ENCODE data around the gene TMEM114. TPM values are rescaled to one million over a fixed set of nuclear protein-coding genes. Genes with fewer than 3 reads are reported as not detected.

TMEM114 gene
- total RNA-seq, 1 donor: not detected

- Histone ChIP-seq H3K4me2 (ENCODE audit: insufficient read depth, low read length) (no peak overlapping the region), H3K79me2 (ENCODE audit: insufficient read depth, low read length) (no peaks in the 10 kb centered on the region), H3K27me3 (ENCODE audit: insufficient read depth, low read length) (peaks cover 21% of the 10 kb centered on the region), H3K36me3 (ENCODE audit: insufficient read depth, low read length) (no peaks in the 10 kb centered on the region), H3K4me3 (ENCODE audit: insufficient read depth, low read length) (no peak overlapping the region), H2AFZ (ENCODE audit: low read length) (no peak overlapping the region), H3K4me1 (ENCODE audit: insufficient read depth, low read length) (no peaks in the 10 kb centered on the region), H3K27ac (ENCODE audit: low read depth, low read length) (no peak overlapping the region), H3K9me3 (ENCODE audit: low read depth, low read length) (no peaks in the 10 kb centered on the region), H4K20me1 (ENCODE audit: insufficient read depth, low read length) (no peaks in the 10 kb centered on the region)
- TF ChIP-seq CTCF (IDR thresholded peaks at IDR 0.05; ENCODE audit: extremely low read depth, low read depth, low read length): no peak
- DNase-seq (ENCODE audit: insufficient read length, low spot score, missing footprints): no peak
Measured at GRCh38 chr16:8589057-8589899, 1.0 kb downstream of the TMEM114 start.

GRCh38 chr16:8588682-8589056 is 1.6 kb downstream of the TMEM114 start:
- Histone ChIP-seq H3K27ac (ENCODE audit: low read depth, low read length) (no peak overlapping the region), H3K4me3 (ENCODE audit: insufficient read depth, low read length) (no peak overlapping the region), H3K27me3 (ENCODE audit: insufficient read depth, low read length) (peaks cover 21% of the 10 kb centered on the region), H4K20me1 (ENCODE audit: insufficient read depth, low read length) (no peaks in the 10 kb centered on the region), H2AFZ (ENCODE audit: low read length) (no peak overlapping the region), H3K36me3 (ENCODE audit: insufficient read depth, low read length) (no peaks in the 10 kb centered on the region), H3K4me1 (ENCODE audit: insufficient read depth, low read length) (no peaks in the 10 kb centered on the region), H3K4me2 (ENCODE audit: insufficient read depth, low read length) (no peak overlapping the region), H3K9me3 (ENCODE audit: low read depth, low read length) (no peaks in the 10 kb centered on the region), H3K79me2 (ENCODE audit: insufficient read depth, low read length) (no peaks in the 10 kb centered on the region)
- no peak for TF ChIP-seq CTCF (IDR thresholded peaks at IDR 0.05; ENCODE audit: extremely low read depth, low read depth, low read length)
- DNase-seq (ENCODE audit: insufficient read length, low spot score, missing footprints): no peak

GRCh38 chr16:8587065-8587464 is 3.2 kb downstream of the TMEM114 start:
- H3K4me1 ChIP-seq (ENCODE audit: insufficient read depth, low read length): no peaks in the 10 kb centered on the region
- no peak overlapping the region for H3K4me2 ChIP-seq (ENCODE audit: insufficient read depth, low read length)
- no peaks in the 10 kb centered on the region for H3K79me2 ChIP-seq (ENCODE audit: insufficient read depth, low read length)
- H3K36me3 ChIP-seq (ENCODE audit: insufficient read depth, low read length): no peaks in the 10 kb centered on the region
- no peak for DNase-seq (ENCODE audit: insufficient read length, low spot score, missing footprints)
- H3K27me3 ChIP-seq (ENCODE audit: insufficient read depth, low read length): peaks cover 21% of the 10 kb centered on the region
- H4K20me1 ChIP-seq (ENCODE audit: insufficient read depth, low read length): no peaks in the 10 kb centered on the region
- TF ChIP-seq CTCF (IDR thresholded peaks at IDR 0.05; ENCODE audit: extremely low read depth, low read depth, low read length): no peak
- H3K9me3 ChIP-seq (ENCODE audit: low read depth, low read length): no peaks in the 10 kb centered on the region
- no peak overlapping the region for H3K27ac ChIP-seq (ENCODE audit: low read depth, low read length)
- no peak overlapping the region for H3K4me3 ChIP-seq (ENCODE audit: insufficient read depth, low read length)
- H2AFZ ChIP-seq (ENCODE audit: low read length): no peak overlapping the region

GRCh38 chr16:8585857-8586256 is 4.5 kb downstream of the TMEM114 start:
- Histone ChIP-seq H3K79me2 (ENCODE audit: insufficient read depth, low read length) (no peaks in the 10 kb centered on the region), H4K20me1 (ENCODE audit: insufficient read depth, low read length) (no peaks in the 10 kb centered on the region), H3K27ac (ENCODE audit: low read depth, low read length) (no peak overlapping the region), H3K36me3 (ENCODE audit: insufficient read depth, low read length) (no peaks in the 10 kb centered on the region), H3K4me3 (ENCODE audit: insufficient read depth, low read length) (no peak overlapping the region), H3K9me3 (ENCODE audit: low read depth, low read length) (no peaks in the 10 kb centered on the region), H2AFZ (ENCODE audit: low read length) (no peak overlapping the region), H3K4me2 (ENCODE audit: insufficient read depth, low read length) (no peak overlapping the region), H3K4me1 (ENCODE audit: insufficient read depth, low read length) (no peaks in the 10 kb centered on the region), H3K27me3 (ENCODE audit: insufficient read depth, low read length) (peaks cover 21% of the 10 kb centered on the region)
- no peak for TF ChIP-seq CTCF (IDR thresholded peaks at IDR 0.05; ENCODE audit: extremely low read depth, low read depth, low read length)
- DNase-seq (ENCODE audit: insufficient read length, low spot score, missing footprints): no peak

All from osteoblast (primary cell).